Karpas-422 (cell line): ENCODE data around the gene VAMP3. TPM values are rescaled to one million over a fixed set of nuclear protein-coding genes. Genes with fewer than 3 reads are reported as not detected.

Experiments used
- DNase-seq: peaks from one replicate; pipeline ENCODE4 v3.0.0-alpha.2; 2015
- H2AFZ ChIP-seq: fragments of 200-600 bp; sonication (generic); 2 replicates; pipeline ENCODE4 v1.6.1; 2014; ENCODE audit warnings: antibody characterized with exemption, low read length, mixed read lengths
- H3K27ac ChIP-seq: fragments of 200-600 bp; sonication (generic); 2 replicates; pipeline ENCODE4 v1.5.1; 2014; ENCODE audit warnings: mild to moderate bottlenecking, low read length, moderate library complexity
- H3K27me3 ChIP-seq: fragments of 200-600 bp; sonication (generic); 2 replicates; pipeline ENCODE4 v1.6.1; 2014; ENCODE audit warnings: low read length, mixed read lengths
- H3K36me3 ChIP-seq: fragments of 200-600 bp; sonication (generic); 2 replicates; pipeline ENCODE4 v1.6.1; 2014; ENCODE audit warnings: low read length, mixed read lengths; ENCODE audit not compliant: insufficient read depth
- H3K4me1 ChIP-seq: fragments of 200-600 bp; sonication (generic); 2 replicates; pipeline ENCODE4 v1.6.1; 2014; ENCODE audit warnings: mild to moderate bottlenecking, low read length, mixed read lengths
- H3K4me2 ChIP-seq: fragments of 200-600 bp; sonication (generic); 2 replicates; pipeline ENCODE4 v1.6.1; 2014; ENCODE audit warnings: low read length, low read depth, mild to moderate bottlenecking; ENCODE audit not compliant: poor library complexity, severe bottlenecking
- H3K4me3 ChIP-seq: fragments of 200-600 bp; sonication (generic); 2 replicates; pipeline ENCODE4 v1.5.1; 2014; ENCODE audit warnings: mild to moderate bottlenecking, antibody characterized with exemption, low read length, mixed read lengths
- H3K79me2 ChIP-seq: fragments of 200-600 bp; sonication (generic); 2 replicates; pipeline ENCODE4 v1.6.1; 2014; ENCODE audit warnings: mild to moderate bottlenecking, low read length, mixed read lengths
- H3K9ac ChIP-seq: fragments of 200-600 bp; sonication (generic); 2 replicates; pipeline ENCODE4 v1.6.0; 2014; ENCODE audit warnings: low read length
- H3K9me2 ChIP-seq: fragments of 200-600 bp; sonication (generic), shearing (Covaris generic); replicated peaks from 2 replicates; pipeline ENCODE4 v1.6.0; 2014; ENCODE audit warnings: mild to moderate bottlenecking, low read length, moderate library complexity; ENCODE audit not compliant: insufficient read depth
- H3K9me3 ChIP-seq: fragments of 300-700, 200-600 bp; sonication (generic); 2 replicates; pipeline ENCODE4 v1.6.1; 2014; ENCODE audit warnings: low read length, mixed read lengths
- H4K20me1 ChIP-seq: fragments of 200-600 bp; sonication (generic); 2 replicates; pipeline ENCODE4 v1.6.1; 2014; ENCODE audit warnings: mild to moderate bottlenecking, antibody characterized with exemption, low read length, low read depth; ENCODE audit not compliant: insufficient read depth
- total RNA-seq: library from RNA; depleted of rRNA; stranded (reverse); fragments of >200 nt; shearing (Covaris generic); gene quantifications from 2 replicates; pipeline ENCODE4 v1.2.3, GENCODE V29; 2014; ENCODE audit warnings: low replicate concordance; rRNA removed

Gene VAMP3
- total RNA-seq, 1 experiment from 2014 or later = 14.9 TPM

- no peaks in the 10 kb centered on the region for H3K9me2 ChIP-seq
- H3K9me3 ChIP-seq = no peaks in the 10 kb centered on the region
- no peaks in the 10 kb centered on the region for H3K4me1 ChIP-seq
- no peaks in the 10 kb centered on the region for H3K27me3 ChIP-seq
- no peak overlapping the region for H3K9ac ChIP-seq
- no peak overlapping the region for H3K4me2 ChIP-seq
- no peak for DNase-seq
- no peak overlapping the region for H2AFZ ChIP-seq
- H3K27ac ChIP-seq = no peak overlapping the region
- no peaks in the 10 kb centered on the region for H4K20me1 ChIP-seq
- no peaks in the 10 kb centered on the region for H3K79me2 ChIP-seq
- no peaks in the 10 kb centered on the region for H3K36me3 ChIP-seq
- H3K4me3 ChIP-seq = no peak overlapping the region
These were observed 56.2 kb downstream of the VAMP3 start for GRCh38 chr1:7827126-7827955.

Other genes with a start within 250 kb of the VAMP3 start
- gene PER3, start 13.0 kb downstream of the VAMP3 start, total RNA-seq = 0.51 and 3.5 TPM in 2 replicates
- gene UTS2, start 81.8 kb downstream of the VAMP3 start, total RNA-seq = not detected in 2 replicates
- gene TNFRSF9, start 169.5 kb downstream of the VAMP3 start, total RNA-seq = not detected in 2 replicates
- gene PARK7, start 190.4 kb downstream of the VAMP3 start, total RNA-seq = 146 and 207 TPM in 2 replicates